ENCODE results near the gene RNF38. TPM values are rescaled to one million over a fixed set of nuclear protein-coding genes. Genes with fewer than 3 reads are reported as not detected.
"Not testable (repeated sequence)": the region's sequence is repeated elsewhere in the genome, so short reads cannot be mapped to it uniquely, and the experiment has no call there.

Gene RNF38
- total RNA-seq, 6 experiments from 2014 or later, result 14.5 to 18.8 (median 17.5) TPM

GRCh38 chr9:36301227-36301626, 98.8 kb downstream of the RNF38 start:
- no peak for DNase-seq
- no peak overlapping the region for H3K4me3 Mint-ChIP-seq
- no peak overlapping the region for H3K27ac Mint-ChIP-seq
- H3K9me3 Mint-ChIP-seq, result no peaks in the 10 kb centered on the region
- peaks cover 17% of the 10 kb centered on the region for H3K4me1 Mint-ChIP-seq (ENCODE audit: low read depth)
- no peaks in the 10 kb centered on the region for H3K36me3 Mint-ChIP-seq (ENCODE audit: low read depth)
- TF ChIP-seq, protein P1, sequence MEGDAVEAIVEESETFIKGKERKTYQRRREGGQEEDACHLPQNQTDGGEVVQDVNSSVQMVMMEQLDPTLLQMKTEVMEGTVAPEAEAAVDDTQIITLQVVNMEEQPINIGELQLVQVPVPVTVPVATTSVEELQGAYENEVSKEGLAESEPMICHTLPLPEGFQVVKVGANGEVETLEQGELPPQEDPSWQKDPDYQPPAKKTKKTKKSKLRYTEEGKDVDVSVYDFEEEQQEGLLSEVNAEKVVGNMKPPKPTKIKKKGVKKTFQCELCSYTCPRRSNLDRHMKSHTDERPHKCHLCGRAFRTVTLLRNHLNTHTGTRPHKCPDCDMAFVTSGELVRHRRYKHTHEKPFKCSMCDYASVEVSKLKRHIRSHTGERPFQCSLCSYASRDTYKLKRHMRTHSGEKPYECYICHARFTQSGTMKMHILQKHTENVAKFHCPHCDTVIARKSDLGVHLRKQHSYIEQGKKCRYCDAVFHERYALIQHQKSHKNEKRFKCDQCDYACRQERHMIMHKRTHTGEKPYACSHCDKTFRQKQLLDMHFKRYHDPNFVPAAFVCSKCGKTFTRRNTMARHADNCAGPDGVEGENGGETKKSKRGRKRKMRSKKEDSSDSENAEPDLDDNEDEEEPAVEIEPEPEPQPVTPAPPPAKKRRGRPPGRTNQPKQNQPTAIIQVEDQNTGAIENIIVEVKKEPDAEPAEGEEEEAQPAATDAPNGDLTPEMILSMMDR (IDR thresholded peaks at IDR 0.05), result no peak
- H3K27me3 Mint-ChIP-seq (ENCODE audit: insufficient read depth), result no peaks in the 10 kb centered on the region; the same call in none of the 2 replicates

GRCh38 chr9:36298566-36298965, 101.5 kb downstream of the RNF38 start:
- peaks cover 17% of the 10 kb centered on the region for H3K4me1 Mint-ChIP-seq (ENCODE audit: low read depth)
- no peaks in the 10 kb centered on the region; the same call in none of the 2 replicates for H3K27me3 Mint-ChIP-seq (ENCODE audit: insufficient read depth)
- no peak overlapping the region for H3K4me3 Mint-ChIP-seq
- H3K27ac Mint-ChIP-seq, result no peak overlapping the region; the same call in 1 of the 2 replicates
- no peaks in the 10 kb centered on the region for H3K9me3 Mint-ChIP-seq
- TF ChIP-seq, protein P1 (IDR thresholded peaks at IDR 0.05), result no peak
- DNase-seq, result peak; percentile 42
- H3K36me3 Mint-ChIP-seq (ENCODE audit: low read depth), result no peaks in the 10 kb centered on the region

DNA sequence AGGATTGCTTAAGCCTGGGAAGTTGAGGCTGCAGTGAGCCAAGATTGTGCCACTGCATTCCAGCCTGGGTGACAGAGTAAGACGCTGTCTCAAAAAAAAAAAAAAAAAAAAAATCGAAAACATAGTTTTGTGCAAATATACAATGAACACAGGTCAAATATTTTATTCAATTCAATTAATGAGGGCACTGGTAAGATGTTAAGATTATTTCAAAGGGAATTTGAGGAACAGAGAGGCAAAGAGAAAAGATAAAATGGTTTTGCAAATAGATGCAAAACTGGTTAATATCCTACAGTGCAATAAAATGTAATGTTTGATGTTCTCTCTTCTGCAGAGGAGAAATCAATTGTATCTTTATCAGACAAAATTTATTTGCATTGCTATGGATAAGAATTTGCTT, 102.3 kb downstream of the RNF38 start:
- Mint-ChIP-seq H3K36me3 (ENCODE audit: low read depth) (no peaks in the 10 kb centered on the region), H3K4me1 (ENCODE audit: low read depth) (peaks cover 17% of the 10 kb centered on the region), H3K4me3 (no peak overlapping the region), H3K9me3 (no peaks in the 10 kb centered on the region), H3K27me3 (ENCODE audit: insufficient read depth) (no peaks in the 10 kb centered on the region; the same call in none of the 2 replicates), H3K27ac (no peak overlapping the region)
- TF ChIP-seq, protein P1 (IDR thresholded peaks at IDR 0.05), result no peak
- no peak for DNase-seq

- not testable (repeated sequence) for H3K27ac Mint-ChIP-seq; DNase-seq; H3K9me3 Mint-ChIP-seq; H3K27me3 Mint-ChIP-seq (ENCODE audit: insufficient read depth); H3K36me3 Mint-ChIP-seq (ENCODE audit: low read depth); H3K4me3 Mint-ChIP-seq
- peaks cover 17% of the 10 kb centered on the region for H3K4me1 Mint-ChIP-seq (ENCODE audit: low read depth)
These were observed 105.1 kb downstream of the RNF38 start for GRCh38 chr9:36294996-36295395.

GRCh38 chr9:36293918-36294317, 106.2 kb downstream of the RNF38 start:
- TF ChIP-seq, protein P1 (IDR thresholded peaks at IDR 0.05), result no peak
- Mint-ChIP-seq H3K4me1 (ENCODE audit: low read depth) (peaks cover 14% of the 10 kb centered on the region), H3K4me3 (no peak overlapping the region), H3K9me3 (no peaks in the 10 kb centered on the region), H3K36me3 (ENCODE audit: low read depth) (no peaks in the 10 kb centered on the region), H3K27ac (no peak overlapping the region), H3K27me3 (ENCODE audit: insufficient read depth) (no peaks in the 10 kb centered on the region; the same call in none of the 2 replicates)
- DNase-seq, result no peak

- H3K36me3 Mint-ChIP-seq (ENCODE audit: low read depth), result no peaks in the 10 kb centered on the region
- H3K9me3 Mint-ChIP-seq, result no peaks in the 10 kb centered on the region
- no peak for DNase-seq
- no peak overlapping the region for H3K4me3 Mint-ChIP-seq
- TF ChIP-seq, protein P1 (IDR thresholded peaks at IDR 0.05), result no peak
- H3K27ac Mint-ChIP-seq, result no peak overlapping the region
- H3K4me1 Mint-ChIP-seq (ENCODE audit: low read depth), result peaks cover 9% of the 10 kb centered on the region
- H3K27me3 Mint-ChIP-seq (ENCODE audit: insufficient read depth), result no peaks in the 10 kb centered on the region; the same call in none of the 2 replicates
These were observed 106.9 kb downstream of the RNF38 start for GRCh38 chr9:36293171-36293570.
